8988T (cell line): ENCODE results near the gene CAVIN2.
"Not testable (repeated sequence)": the region's sequence is repeated elsewhere in the genome, so short reads cannot be mapped to it uniquely, and the experiment has no call there.

Experiments used
- DNase-seq: peaks from one replicate; pipeline ENCODE4 v3.0.0; 2011

The CAVIN2 gene

GRCh38 chr2:191797942-191798876 lies 48.7 kb downstream of the CAVIN2 start:
- DNase-seq: no peak

- DNase-seq: no peak
Observed at GRCh38 chr2:191797500-191797899, 49.4 kb downstream of the CAVIN2 start.

GRCh38 chr2:191795715-191796114 lies 51.2 kb downstream of the CAVIN2 start:
- DNase-seq: no peak

GRCh38 chr2:191791953-191792560 lies 54.8 kb downstream of the CAVIN2 start:
- DNase-seq: no peak

GRCh38 chr2:191790737-191791136 lies 56.2 kb downstream of the CAVIN2 start:
- DNase-seq: no peak

- no peak for DNase-seq
Observed at GRCh38 chr2:191789796-191790195, 57.1 kb downstream of the CAVIN2 start.

GRCh38 chr2:191786694-191787093 lies 60.2 kb downstream of the CAVIN2 start:
- no peak for DNase-seq

GRCh38 chr2:191785651-191786050 lies 61.2 kb downstream of the CAVIN2 start:
- DNase-seq: not testable (repeated sequence)
